Mesenchymal stem cell (in vitro differentiated cells and primary cell): ENCODE data around the gene PLCB3.

ENCODE experiments used
- DNase-seq: peaks from one replicate; pipeline ENCODE4 v3.0.0-alpha.2; 2013
- H2AFZ ChIP-seq: one replicate; pipeline ENCODE4 v1.6.1; 2013; ENCODE audit warnings: low read depth, mild to moderate bottlenecking, control low read depth, inconsistent platforms, low read length, moderate library complexity
- H2AK5ac ChIP-seq: 2 replicates; pipeline ENCODE4 v1.6.1; 2013; ENCODE audit warnings: low read length, moderate library complexity, mild to moderate bottlenecking, inconsistent platforms; ENCODE audit not compliant: severe bottlenecking
- H2BK120ac ChIP-seq: one replicate; pipeline ENCODE4 v1.6.1; 2013; ENCODE audit warnings: low read depth, mild to moderate bottlenecking, inconsistent platforms, low read length, moderate library complexity
- H2BK12ac ChIP-seq, 2 experiments: one replicate each; pipeline ENCODE4 v1.6.1; 2013; ENCODE audit warnings: inconsistent platforms in 2 of 2, low read length in 2 of 2, mild to moderate bottlenecking in 2 of 2, moderate library complexity in 2 of 2, control low read depth in 1 of 2
- H2BK15ac ChIP-seq: one replicate; pipeline ENCODE4 v1.6.1; 2013; ENCODE audit warnings: mild to moderate bottlenecking, low read depth, inconsistent platforms; ENCODE audit not compliant: poor library complexity, severe bottlenecking
- H2BK5ac ChIP-seq: 2 replicates; pipeline ENCODE4 v1.6.1; 2013; ENCODE audit warnings: low read depth, mild to moderate bottlenecking, low read length, control low read depth, inconsistent platforms; ENCODE audit not compliant: poor library complexity, severe bottlenecking
- H3K14ac ChIP-seq, 2 experiments: one replicate each; pipeline ENCODE4 v1.6.1; 2013; ENCODE audit warnings: inconsistent platforms in 2 of 2, low read length in 2 of 2, control low read depth in 1 of 2, mild to moderate bottlenecking in 1 of 2, moderate library complexity in 1 of 2
- H3K18ac ChIP-seq, 2 experiments: one replicate each; pipeline ENCODE4 v1.6.1; 2013; ENCODE audit warnings: inconsistent platforms in 2 of 2, low read length in 2 of 2, control low read depth in 1 of 2, low read depth in 1 of 2, mild to moderate bottlenecking in 1 of 2
- H3K23ac ChIP-seq, 2 experiments: one replicate each; pipeline ENCODE4 v1.6.1; 2013; ENCODE audit warnings: inconsistent platforms in 2 of 2, low read length in 2 of 2, mild to moderate bottlenecking in 2 of 2, moderate library complexity in 2 of 2, control low read depth in 1 of 2
- H3K27ac ChIP-seq: 2 replicates; pipeline ENCODE4 v1.5.1; 2013; ENCODE audit warnings: mild to moderate bottlenecking, moderate library complexity, low read length, control low read depth, inconsistent platforms; ENCODE audit not compliant: poor library complexity, severe bottlenecking
- H3K27me3 ChIP-seq, 2 experiments: 2 replicates each; pipeline versions ENCODE4 v1.6.1 to v1.7.0; 2013; ENCODE audit warnings: low read length in 2 of 2, mild to moderate bottlenecking in 2 of 2, moderate library complexity in 2 of 2, control low read depth in 1 of 2, inconsistent platforms in 1 of 2; ENCODE audit not compliant: control insufficient read depth in 1 of 2, insufficient read depth in 1 of 2
- H3K36me3 ChIP-seq, 2 experiments: 2 replicates each; pipeline versions ENCODE4 v1.6.1 to v1.7.0; 2013; ENCODE audit warnings: low read length in 2 of 2, control low read depth in 1 of 2, inconsistent platforms in 1 of 2, low read depth in 1 of 2, mild to moderate bottlenecking in 1 of 2; ENCODE audit not compliant: insufficient read depth in 2 of 2, control insufficient read depth in 1 of 2
- H3K4ac ChIP-seq, 2 experiments: one replicate each; pipeline ENCODE4 v1.6.1; 2013; ENCODE audit warnings: inconsistent platforms in 2 of 2, low read length in 2 of 2, mild to moderate bottlenecking in 2 of 2, moderate library complexity in 2 of 2, control low read depth in 1 of 2, low read depth in 1 of 2
- H3K4me1 ChIP-seq: 2 replicates; pipeline ENCODE4 v1.6.1; 2013; ENCODE audit warnings: low read depth, low read length, control low read depth; ENCODE audit not compliant: control insufficient read depth, insufficient read depth
- H3K4me2 ChIP-seq: 2 replicates; pipeline ENCODE4 v1.6.1; 2013; ENCODE audit warnings: low read length, mild to moderate bottlenecking, inconsistent platforms; ENCODE audit not compliant: poor library complexity, severe bottlenecking
- H3K4me3 ChIP-seq, 2 experiments: 2 replicates each; pipeline versions ENCODE4 v1.5.1 to v1.7.0; 2013; ENCODE audit warnings: low read length in 2 of 2, mild to moderate bottlenecking in 2 of 2, control low read depth in 1 of 2, low read depth in 1 of 2; ENCODE audit not compliant: insufficient read depth in 1 of 2
- H3K79me1 ChIP-seq: replicated peaks from 2 replicates; pipeline ENCODE4 v1.6.1; 2013; ENCODE audit warnings: mild to moderate bottlenecking, control low read depth, low read length, inconsistent platforms; ENCODE audit not compliant: poor library complexity, severe bottlenecking
- H3K9ac ChIP-seq: 2 replicates; pipeline ENCODE4 v1.7.0; 2013; ENCODE audit warnings: mild to moderate bottlenecking, low read length, moderate library complexity
- H3K9me3 ChIP-seq: 2 replicates; pipeline ENCODE4 v1.7.0; 2013; ENCODE audit warnings: mild to moderate bottlenecking, low read length; ENCODE audit not compliant: control insufficient read depth
- H4K8ac ChIP-seq: one replicate; pipeline ENCODE4 v1.6.1; 2013; ENCODE audit warnings: inconsistent platforms, mild to moderate bottlenecking, low read length, moderate library complexity
- H4K91ac ChIP-seq: one replicate; pipeline ENCODE4 v1.6.1; 2013; ENCODE audit warnings: mild to moderate bottlenecking, low read length, inconsistent platforms
- WGBS: methylation state at CpG from one replicate; pipeline ENCODE4 v1.1.7; 2013; ENCODE audit warnings: mixed read lengths; 5-methylcytosine and 5-hydroxymethylcytosine counted together

Gene PLCB3

GRCh38 chr11:64239662-64240434, 11.5 kb upstream of the PLCB3 start:
- WGBS = 95% methylated on average over 11 of the region's 11 CpGs
- peak overlapping the region; percentile 9 for H3K27ac ChIP-seq
- H3K23ac ChIP-seq = no peak overlapping the region
- peak overlapping the region in 1 of 2 experiments; percentile 69 for H2BK12ac ChIP-seq
- DNase-seq = peak; percentile 16
- no peak overlapping the region for H2BK5ac ChIP-seq
- H3K36me3 ChIP-seq = peaks cover 49 to 53% of the 10 kb centered on the region in 2 experiments
- H4K8ac ChIP-seq = peak overlapping the region; percentile 93
- H2AK5ac ChIP-seq = peak overlapping the region; percentile 57
- peak overlapping the region in 1 of 2 experiments; percentile 81 for H3K18ac ChIP-seq
- H2BK15ac ChIP-seq = peak overlapping the region; percentile 83
- peaks cover 40% of the 10 kb centered on the region for H3K4me1 ChIP-seq
- H2AFZ ChIP-seq = no peak overlapping the region
- H4K91ac ChIP-seq = peak overlapping the region; percentile 83
- H3K27me3 ChIP-seq = no peaks in the 10 kb centered on the region
- peak overlapping the region; percentile 94 for H3K9ac ChIP-seq
- peak overlapping the region in 1 of 2 experiments; percentile 85 for H3K4me3 ChIP-seq
- no peaks in the 10 kb centered on the region for H3K9me3 ChIP-seq
- H3K14ac ChIP-seq = no peak overlapping the region
- H3K79me1 ChIP-seq = peaks cover 30% of the 10 kb centered on the region
- H2BK120ac ChIP-seq = peak overlapping the region; percentile 87
- peak overlapping the region; percentile 79 for H3K4me2 ChIP-seq
- peak overlapping the region; percentile 75 to 83 for H3K4ac ChIP-seq

GRCh38 chr11:64240435-64241240, 10.7 kb upstream of the PLCB3 start, which contains the start of gene FKBP2:
Gene FKBP2 (plus strand): TSS chr11:64241095. CDS start chr11:64242388, 1,293 bp downstream.
- Histone ChIP-seq H3K14ac (peak within 1 kb of the TSS in 1 of 2 experiments; percentile 97), H3K4me1 (peaks cover 40% of the 10 kb centered on the region), H2AFZ (peak within 1 kb of the TSS; percentile 78), H4K91ac (peak within 1 kb of the TSS; percentile 83), H3K79me1 (peaks cover 22% of the 10 kb centered on the region), H2BK15ac (peak within 1 kb of the TSS; percentile 99), H3K9ac (peak within 1 kb of the TSS; percentile 94), H3K4ac (peak within 1 kb of the TSS; percentile 75 to 98), H3K27me3 (no peaks in the 10 kb centered on the region), H2BK5ac (peak within 1 kb of the TSS; percentile 54), H3K27ac (peak within 1 kb of the TSS; percentile 88), H3K36me3 (peaks cover 47 to 58% of the 10 kb centered on the region in 2 experiments), H3K9me3 (no peaks in the 10 kb centered on the region), H3K18ac (peak within 1 kb of the TSS; percentile 81 to 97), H2AK5ac (peak within 1 kb of the TSS; percentile 57), H3K23ac (peak within 1 kb of the TSS in 1 of 2 experiments; percentile 10), H4K8ac (peak within 1 kb of the TSS; percentile 93), H3K4me3 (peak within 1 kb of the TSS; percentile 78 to 89), H2BK12ac (peak within 1 kb of the TSS; percentile 69 to 79), H3K4me2 (peak within 1 kb of the TSS; percentile 95), H2BK120ac (peak within 1 kb of the TSS; percentile 87)
- peak; percentile 97 for DNase-seq
- 5% methylated on average over 48 of the region's 58 CpGs for WGBS

GRCh38 chr11:64241241-64241490, 10.2 kb upstream of the PLCB3 start:
- peak; percentile 99 for DNase-seq
- 3% methylated on average over 21 of the region's 24 CpGs for WGBS

More at GRCh38 chr11:64241241-64241490, 10.2 kb upstream of the PLCB3 start:
- Histone ChIP-seq H3K79me1 (peaks cover 18% of the 10 kb centered on the region), H3K4me3 (peak overlapping the region; percentile 78 to 85), H2BK5ac (peak overlapping the region; percentile 48), H2BK15ac (no peak overlapping the region), H3K4ac (peak overlapping the region in 1 of 2 experiments; percentile 93), H3K9ac (peak overlapping the region; percentile 94), H2BK12ac (peak overlapping the region in 1 of 2 experiments; percentile 79), H3K14ac (peak overlapping the region in 1 of 2 experiments; percentile 71), H3K4me2 (peak overlapping the region; percentile 43), H3K27ac (peak overlapping the region; percentile 80), H3K36me3 (peaks cover 42 to 52% of the 10 kb centered on the region in 2 experiments), H2AK5ac (no peak overlapping the region), H4K8ac (peak overlapping the region; percentile 9), H2AFZ (peak overlapping the region; percentile 78), H3K9me3 (no peaks in the 10 kb centered on the region), H3K4me1 (peaks cover 37% of the 10 kb centered on the region), H3K18ac (peak overlapping the region; percentile 23 to 97), H4K91ac (peak overlapping the region; percentile 31), H2BK120ac (no peak overlapping the region), H3K27me3 (no peaks in the 10 kb centered on the region), H3K23ac (no peak overlapping the region)
